Fibroblast of villous mesenchyme (primary cell): ENCODE results near the gene NRG3. TPM values are rescaled to one million over a fixed set of nuclear protein-coding genes. Genes with fewer than 3 reads are reported as not detected.
"Not testable (repeated sequence)": the region's sequence is repeated elsewhere in the genome, so short reads cannot be mapped to it uniquely, and the experiment has no call there.

Experiments
- DNase-seq: peaks from one replicate; pipeline ENCODE4 v3.0.0-alpha.2; 2010; ENCODE audit warnings: low read depth
- H3K4me3 ChIP-seq: 2 replicates; pipeline ENCODE4 v1.5.1; 2011; ENCODE audit warnings: low read depth, mild to moderate bottlenecking, low read length
- CTCF ChIP-seq: IDR thresholded peaks from 2 replicates; pipeline ENCODE4 v1.5.1; 2012; ENCODE audit warnings: low read depth, mild to moderate bottlenecking, low read length; ENCODE audit not compliant: insufficient read depth
- total RNA-seq: library from RNA; depleted of rRNA; stranded (reverse); fragments of >200 nt; gene quantifications from 2 replicates; pipeline ENCODE4 v1.2.3, GENCODE V29; 2012

Gene NRG3
- total RNA-seq, 1 donor: not detected

- TF ChIP-seq CTCF: no peak
- no peak overlapping the region for H3K4me3 ChIP-seq
- DNase-seq: no peak
Measured at GRCh38 chr10:82660205-82660604, 785.2 kb downstream of the NRG3 start.

- TF ChIP-seq CTCF: no peak
- no peak for DNase-seq
- no peak overlapping the region for H3K4me3 ChIP-seq
Measured at GRCh38 chr10:82660986-82661385, 786.0 kb downstream of the NRG3 start.

DNA sequence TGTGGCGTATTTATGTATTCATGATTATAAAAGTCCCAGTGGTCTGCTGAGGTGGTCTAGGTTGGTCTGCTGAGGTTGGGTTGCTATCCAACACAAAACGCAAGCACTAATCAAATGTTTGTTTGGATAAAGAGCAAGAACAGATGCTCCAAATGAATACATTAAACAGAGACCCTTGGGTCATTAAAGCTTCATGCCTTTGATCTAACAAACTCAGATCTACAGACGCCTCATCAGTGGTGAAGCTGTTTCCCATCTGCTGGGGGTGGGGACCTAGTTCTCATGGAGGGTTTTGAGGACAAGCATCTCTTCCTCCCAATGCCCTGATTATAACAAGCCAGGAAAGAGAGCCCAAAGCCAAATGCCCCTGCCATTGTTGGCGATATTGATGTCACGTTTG, 786.7 kb downstream of the NRG3 start:
- DNase-seq: no peak
- no peak overlapping the region for H3K4me3 ChIP-seq
- TF ChIP-seq CTCF: no peak

- no peak overlapping the region for H3K4me3 ChIP-seq
- TF ChIP-seq CTCF: no peak
- DNase-seq: peak; percentile 18
Measured at GRCh38 chr10:82668221-82668895, 793.4 kb downstream of the NRG3 start.

GRCh38 chr10:82674036-82674435, 799.0 kb downstream of the NRG3 start:
- no peak for TF ChIP-seq CTCF
- no peak overlapping the region for H3K4me3 ChIP-seq
- DNase-seq: no peak

DNA sequence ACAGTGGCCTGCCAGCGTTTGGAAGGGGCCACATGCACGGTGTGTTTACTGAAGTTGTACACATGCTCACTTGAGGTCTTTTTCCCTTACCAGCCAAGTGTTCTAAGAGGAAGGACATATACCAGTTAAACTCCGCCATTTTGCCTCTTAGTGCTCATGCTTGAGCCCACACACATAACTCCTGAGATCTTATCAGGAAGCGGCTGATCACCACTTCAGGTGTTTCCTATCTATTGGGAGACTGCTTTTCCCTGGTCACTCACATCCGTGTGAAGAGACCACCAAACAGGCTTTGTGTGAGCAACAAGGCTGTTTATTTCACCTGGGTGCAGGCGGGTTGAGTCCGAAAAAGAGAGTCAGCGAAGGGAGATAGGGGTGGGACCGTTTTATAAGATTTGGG, 802.9 kb downstream of the NRG3 start:
- H3K4me3 ChIP-seq, DNase-seq: not testable (repeated sequence)

DNA sequence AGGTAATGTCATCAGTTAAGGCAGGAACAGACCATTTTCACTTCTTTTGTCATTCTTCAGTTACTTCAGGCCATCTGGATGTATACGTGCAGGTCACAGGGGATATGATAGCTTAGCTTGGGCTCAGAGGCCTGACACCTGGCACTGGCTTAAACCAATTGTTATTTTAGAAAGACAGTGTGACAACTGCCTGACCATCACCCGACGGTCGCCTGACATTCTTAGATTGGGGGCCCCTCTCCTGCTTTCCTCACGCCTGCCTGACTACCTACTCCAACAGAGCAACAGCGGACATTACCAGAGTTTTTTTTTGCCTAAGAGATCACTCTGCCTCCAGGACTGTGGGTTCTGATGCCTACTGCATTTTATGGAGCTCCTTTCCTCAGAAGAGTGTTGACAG, 803.5 kb downstream of the NRG3 start:
- H3K4me3 ChIP-seq, DNase-seq: not testable (repeated sequence)

- TF ChIP-seq CTCF: no peak
- no peak overlapping the region for H3K4me3 ChIP-seq
- DNase-seq: no peak
Measured at GRCh38 chr10:82680608-82681007, 805.6 kb downstream of the NRG3 start.
